ENCODE measurements around the gene HK1. TPM values are rescaled to one million over a fixed set of nuclear protein-coding genes. Genes with fewer than 3 reads are reported as not detected.
"Not testable (repeated sequence)": the region's sequence is repeated elsewhere in the genome, so short reads cannot be mapped to it uniquely, and the experiment has no call there.

The HK1 gene
- total RNA-seq, 1 donor from 2014 or later, result 219 TPM

- Histone ChIP-seq H3K4me1 (peaks cover 97% of the 10 kb centered on the region), H3K4me3 (no peak overlapping the region), H3K36me3 (no peaks in the 10 kb centered on the region), H3K27me3 (ENCODE audit: low read depth) (no peaks in the 10 kb centered on the region), H3K27ac (replicated peaks) (peak overlapping the region; percentile 60), H3K9me3 (replicated peaks) (no peaks in the 10 kb centered on the region)
- intact Hi-C loops (cut with micrococcal nuclease), result loop anchor here (10.0 kb wide), 1 partner anchor 50 kb away; no protein-coding TSS in a partner anchor
- TF ChIP-seq CTCF (IDR thresholded peaks at IDR 0.05; ENCODE audit: borderline replicate concordance), result no peak
- no peak for DNase-seq
Observed at GRCh38 chr10:69324583-69324982, 46.3 kb downstream of the HK1 start.

- TF ChIP-seq CTCF (IDR thresholded peaks at IDR 0.05; ENCODE audit: borderline replicate concordance), result peak; percentile 25
- peak overlapping the region; percentile 23 for H3K4me3 ChIP-seq
- H3K4me1 ChIP-seq, result peaks cover 97% of the 10 kb centered on the region
- not testable (repeated sequence) for H3K9me3 ChIP-seq (replicated peaks); H3K36me3 ChIP-seq; H3K27me3 ChIP-seq (ENCODE audit: low read depth)
- intact Hi-C loops (cut with micrococcal nuclease), result loop anchor here (10.0 kb wide), 1 partner anchor 49 kb away; no protein-coding TSS in a partner anchor
- H3K27ac ChIP-seq (replicated peaks), result peak overlapping the region; percentile 93
- peak; percentile 42 for DNase-seq
Observed at GRCh38 chr10:69325637-69326523, 47.6 kb downstream of the HK1 start.

- no peak for DNase-seq
- no peak for TF ChIP-seq CTCF (IDR thresholded peaks at IDR 0.05; ENCODE audit: borderline replicate concordance)
- peaks cover 97% of the 10 kb centered on the region for H3K4me1 ChIP-seq
- intact Hi-C loops (cut with micrococcal nuclease), result loop anchor here (10.0 kb wide), 1 partner anchor 48 kb away; no protein-coding TSS in a partner anchor
- no peaks in the 10 kb centered on the region for H3K27me3 ChIP-seq (ENCODE audit: low read depth)
- H3K27ac ChIP-seq (replicated peaks), result peak overlapping the region; percentile 93
- H3K9me3 ChIP-seq (replicated peaks), result no peaks in the 10 kb centered on the region
- peak overlapping the region; percentile 23 for H3K4me3 ChIP-seq
- H3K36me3 ChIP-seq, result no peaks in the 10 kb centered on the region
Observed at GRCh38 chr10:69326692-69327091, 48.4 kb downstream of the HK1 start.

- Histone ChIP-seq H3K4me3 (peak overlapping the region; percentile 56), H3K27me3 (ENCODE audit: low read depth) (no peaks in the 10 kb centered on the region), H3K9me3 (replicated peaks) (no peaks in the 10 kb centered on the region), H3K27ac (replicated peaks) (peak overlapping the region; percentile 93), H3K36me3 (no peaks in the 10 kb centered on the region), H3K4me1 (peaks cover 100% of the 10 kb centered on the region)
- intact Hi-C loops (cut with micrococcal nuclease), result loop anchor here (10.0 kb wide), 1 partner anchor 47 kb away; no protein-coding TSS in a partner anchor
- no peak for TF ChIP-seq CTCF (IDR thresholded peaks at IDR 0.05; ENCODE audit: borderline replicate concordance)
- DNase-seq, result peak; percentile 77
Observed at GRCh38 chr10:69327463-69328379, 49.4 kb downstream of the HK1 start.

- DNase-seq, result no peak
- no peaks in the 10 kb centered on the region for H3K36me3 ChIP-seq
- intact Hi-C loops (cut with micrococcal nuclease), result loop anchor here (10.0 kb wide), 1 partner anchor 46 kb away; no protein-coding TSS in a partner anchor
- no peaks in the 10 kb centered on the region for H3K27me3 ChIP-seq (ENCODE audit: low read depth)
- TF ChIP-seq CTCF (IDR thresholded peaks at IDR 0.05; ENCODE audit: borderline replicate concordance), result no peak
- peaks cover 100% of the 10 kb centered on the region for H3K4me1 ChIP-seq
- peak overlapping the region; percentile 93 for H3K27ac ChIP-seq (replicated peaks)
- H3K4me3 ChIP-seq, result peak overlapping the region; percentile 56
- no peaks in the 10 kb centered on the region for H3K9me3 ChIP-seq (replicated peaks)
Observed at GRCh38 chr10:69328380-69328735, 50.1 kb downstream of the HK1 start.

- H3K36me3 ChIP-seq; H3K4me3 ChIP-seq; H3K27me3 ChIP-seq (ENCODE audit: low read depth); H3K9me3 ChIP-seq (replicated peaks); DNase-seq: not testable (repeated sequence)
- peaks cover 100% of the 10 kb centered on the region for H3K4me1 ChIP-seq
- intact Hi-C loops (cut with micrococcal nuclease), result loop anchor here (10.0 kb wide), 1 partner anchor 46 kb away; no protein-coding TSS in a partner anchor
- peak overlapping the region; percentile 93 for H3K27ac ChIP-seq (replicated peaks)
Observed at GRCh38 chr10:69328888-69329287, 50.6 kb downstream of the HK1 start.
